IMR-90 (cell line): ENCODE data around the gene BICD2. TPM values are rescaled to one million over a fixed set of nuclear protein-coding genes. Genes with fewer than 3 reads are reported as not detected.

Experiments
- ATAC-seq: fragments of 200-7000 bp; cut with Tn5 transposase; 2 replicates; pipeline ENCODE4 v1.9.1; 2020; ENCODE audit warnings: low read depth, mild to moderate bottlenecking, moderate library complexity
- BruUV-seq: library from RNA; stranded (reverse); fragments of 400-500 nt; replicated peaks from 2 replicates; lab custom pipeline; 2021; lab: Mats Ljungman, UMichigan
- CTCF ChIA-PET: fragments of 300-600 bp; formaldehyde crosslinking; extraction: SDS; loops from one replicate; lab custom pipeline; 2021; ENCODE audit warnings: antibody characterized with exemption; lab: Yijun Ruan, JAX
- POLR2A ChIA-PET: fragments of 300-600 bp; sonication (Branson Sonifier 250); formaldehyde crosslinking; loops from one replicate; lab custom pipeline; 2022; ENCODE audit warnings: antibody characterized with exemption; ENCODE audit not compliant: unreplicated experiment; lab: Charles Lee
- DNase-seq: peaks from one replicate; pipeline ENCODE4 v3.0.0; 2013
- H2AFZ ChIP-seq: replicated peaks from 2 replicates; pipeline ENCODE3; 2013; ENCODE audit warnings: low read length, mild to moderate bottlenecking; ENCODE audit not compliant: poor library complexity
- H2AK5ac ChIP-seq: 2 replicates; pipeline ENCODE4 v1.6.1; 2013; ENCODE audit warnings: low read depth, low read length, inconsistent platforms
- H2AK9ac ChIP-seq: replicated peaks from 2 replicates; pipeline ENCODE3; 2013; ENCODE audit warnings: mild to moderate bottlenecking, low read depth, low read length, moderate library complexity; ENCODE audit not compliant: poor library complexity
- H2BK120ac ChIP-seq: 2 replicates; pipeline ENCODE4 v1.6.1; 2013; ENCODE audit warnings: low read depth, low read length, inconsistent platforms
- H2BK15ac ChIP-seq: 3 replicates; pipeline ENCODE4 v1.6.1; 2013; ENCODE audit warnings: low read depth, low read length, inconsistent platforms
- H2BK20ac ChIP-seq: 2 replicates; pipeline ENCODE4 v1.6.1; 2013; ENCODE audit warnings: low read depth, mild to moderate bottlenecking, inconsistent platforms, low read length, moderate library complexity
- H2BK5ac ChIP-seq: 2 replicates; pipeline ENCODE4 v1.6.1; 2013; ENCODE audit warnings: mild to moderate bottlenecking, low read depth, low read length, inconsistent platforms; ENCODE audit not compliant: poor library complexity, severe bottlenecking
- H3K14ac ChIP-seq: replicated peaks from 2 replicates; pipeline ENCODE4 v1.6.1; 2013; ENCODE audit warnings: low read depth, low read length, inconsistent platforms
- H3K18ac ChIP-seq: 2 replicates; pipeline ENCODE4 v1.6.1; 2013; ENCODE audit warnings: low read depth, low read length, control low read depth
- H3K23ac ChIP-seq: 2 replicates; pipeline ENCODE4 v1.6.1; 2013; ENCODE audit warnings: low read depth, low read length, inconsistent platforms
- H3K27ac ChIP-seq: 2 replicates; pipeline ENCODE4 v1.5.1; 2013; ENCODE audit warnings: mild to moderate bottlenecking, control low read depth, low read length; ENCODE audit not compliant: insufficient read depth
- H3K27me3 ChIP-seq: 2 replicates; pipeline ENCODE4 v1.6.1; 2013; ENCODE audit warnings: low read length; ENCODE audit not compliant: control insufficient read depth, insufficient read depth
- H3K36me3 ChIP-seq: 2 replicates; pipeline ENCODE4 v1.6.1; 2013; ENCODE audit warnings: low read length, mixed read lengths; ENCODE audit not compliant: control insufficient read depth, insufficient read depth
- H3K4ac ChIP-seq: 2 replicates; pipeline ENCODE4 v1.6.1; 2013; ENCODE audit warnings: low read depth, low read length, inconsistent platforms
- H3K4me1 ChIP-seq: 2 replicates; pipeline ENCODE4 v1.6.1; 2013; ENCODE audit warnings: low read length, mixed read lengths; ENCODE audit not compliant: control insufficient read depth, insufficient read depth
- H3K4me2 ChIP-seq: 2 replicates; pipeline ENCODE4 v1.6.1; 2013; ENCODE audit warnings: low read depth, mild to moderate bottlenecking, control low read depth, low read length, moderate library complexity
- H3K4me3 ChIP-seq: 2 replicates; pipeline ENCODE4 v1.5.1; 2013; ENCODE audit warnings: low read depth, mild to moderate bottlenecking, control low read depth, low read length, moderate library complexity; ENCODE audit not compliant: insufficient read depth
- H3K56ac ChIP-seq: 2 replicates; pipeline ENCODE4 v1.6.1; 2013; ENCODE audit warnings: low read length, inconsistent platforms; ENCODE audit not compliant: insufficient read depth; ENCODE audit errors: extremely low read depth
- H3K79me1 ChIP-seq, 2 experiments: 2 replicates each; pipeline ENCODE4 v1.6.1; 2013; ENCODE audit warnings: low read length in 2 of 2, inconsistent platforms in 1 of 2, low read depth in 1 of 2
- H3K9ac ChIP-seq: 2 replicates; pipeline ENCODE4 v1.6.1; 2013; ENCODE audit warnings: low read depth, low read length, control low read depth
- H3K9me1 ChIP-seq: 2 replicates; pipeline ENCODE4 v1.6.1; 2013; ENCODE audit warnings: low read length, inconsistent platforms; ENCODE audit not compliant: insufficient read depth
- H3K9me3 ChIP-seq: 2 replicates; pipeline ENCODE4 v1.6.1; 2013; ENCODE audit warnings: low read length; ENCODE audit not compliant: control insufficient read depth, insufficient read depth
- H4K20me1 ChIP-seq: 2 replicates; pipeline ENCODE4 v1.6.1; 2013; ENCODE audit warnings: low read length, inconsistent platforms; ENCODE audit not compliant: insufficient read depth
- H4K5ac ChIP-seq: 2 replicates; pipeline ENCODE4 v1.6.1; 2013; ENCODE audit warnings: mild to moderate bottlenecking, low read depth, low read length, control low read depth
- H4K8ac ChIP-seq, 2 experiments: 2 replicates each; pipeline ENCODE4 v1.6.1; 2013; ENCODE audit warnings: low read depth in 2 of 2, low read length in 2 of 2, control low read depth in 1 of 2, inconsistent platforms in 1 of 2
- H4K91ac ChIP-seq: 2 replicates; pipeline ENCODE4 v1.6.1; 2013; ENCODE audit warnings: low read depth, low read length, inconsistent platforms; ENCODE audit not compliant: insufficient read depth
- BHLHE40 ChIP-seq: fragments of 150-350 bp; IDR thresholded peaks from 2 replicates; pipeline ENCODE4 v1.6.1; 2016; ENCODE audit warnings: mild to moderate bottlenecking, low read depth, low read length
- CEBPB ChIP-seq: IDR thresholded peaks from 2 replicates; pipeline ENCODE4 v1.6.1; 2012; ENCODE audit warnings: low read depth, low read length, improper control_type of control experiment
- CHD1 ChIP-seq: IDR thresholded peaks from 2 replicates; pipeline ENCODE4 v1.6.1; 2012; ENCODE audit warnings: low read depth, low read length, improper control_type of control experiment
- FOS ChIP-seq: fragments of 150-350 bp; IDR thresholded peaks from 2 replicates; pipeline ENCODE4 v1.6.1; 2016; ENCODE audit warnings: low read depth, low read length
- MAFK ChIP-seq: IDR thresholded peaks from 2 replicates; pipeline ENCODE4 v1.6.1; 2012; ENCODE audit warnings: low read depth, low read length, improper control_type of control experiment
- MAZ ChIP-seq: IDR thresholded peaks from 2 replicates; pipeline ENCODE4 v1.6.1; 2012; ENCODE audit warnings: low read depth, mild to moderate bottlenecking, low read length, improper control_type of control experiment, moderate library complexity, borderline replicate concordance
- MXI1 ChIP-seq: IDR thresholded peaks from 2 replicates; pipeline ENCODE4 v1.6.1; 2012; ENCODE audit warnings: low read depth, mild to moderate bottlenecking, low read length, moderate library complexity, borderline replicate concordance
- NFE2L2 ChIP-seq: fragments of 150-350 bp; IDR thresholded peaks from 2 replicates; pipeline ENCODE4 v1.6.1; 2016; ENCODE audit warnings: low read depth, mild to moderate bottlenecking, low read length
- RAD21 ChIP-seq: IDR thresholded peaks from 2 replicates; pipeline ENCODE4 v1.6.1; 2012; ENCODE audit warnings: low read length, improper control_type of control experiment
- RCOR1 ChIP-seq: IDR thresholded peaks from 2 replicates; pipeline ENCODE4 v1.6.1; 2012; ENCODE audit warnings: mild to moderate bottlenecking, low read length, improper control_type of control experiment; ENCODE audit not compliant: insufficient replicate concordance
- RFX5 ChIP-seq: IDR thresholded peaks from 2 replicates; pipeline ENCODE4 v1.8.0; 2012; ENCODE audit warnings: low read depth, mild to moderate bottlenecking, low read length, moderate library complexity
- USF2 ChIP-seq: fragments of 150-350 bp; IDR thresholded peaks from 2 replicates; pipeline ENCODE4 v1.6.1; 2017; ENCODE audit warnings: mild to moderate bottlenecking, antibody characterized with exemption, low read length, low read depth
- WGBS, 2 experiments: methylation state at CpG; one replicate each; pipeline versions ENCODE4 v1.1.5 to v1.1.7; 2013; ENCODE audit warnings: missing lambda C conversion rate in 2 of 2; ENCODE audit not compliant: insufficient read length in 1 of 2; ENCODE audit errors: extremely low coverage in 2 of 2; 5-methylcytosine and 5-hydroxymethylcytosine counted together
- dilution Hi-C: fragments of 300-500 bp; cut with HindIII; formaldehyde crosslinking; loops from one replicate; pipeline ENCODE4 v1.14.3; 2018; ENCODE audit warnings: low sequenced_read_pairs; ENCODE audit not compliant: unreplicated experiment
- in situ Hi-C: fragments of 300-500 bp; cut with MboI; formaldehyde crosslinking; loops from 3 replicates; pipeline ENCODE4 v1.14.3; 2019; ENCODE audit warnings: low sequenced_read_pairs, inconsistent platforms, mixed read lengths
- intact Hi-C: fragments of 100-400 bp; cut with micrococcal nuclease; formaldehyde crosslinking; loops from 2 replicates; pipeline ENCODE4 v1.10.0; 2022
- polyA plus RNA-seq, 3 experiments: library from polyadenylated mRNA; depleted of rRNA; stranded (reverse); fragments of >200 nt; gene quantifications; 2 replicates each; pipeline ENCODE4 v1.2.3, GENCODE V29; 2012; ENCODE audit warnings: low replicate concordance in 1 of 3
- total RNA-seq: library from RNA; depleted of rRNA; stranded (reverse); fragments of >200 nt; gene quantifications from 2 replicates; pipeline ENCODE4 v1.2.3, GENCODE V29; 2012
- TF ChIP-seq, protein P1 (sequence below): fragments of 150-350 bp; IDR thresholded peaks from 2 replicates; pipeline ENCODE4 v1.6.1; 2016; ENCODE audit warnings: low read depth, mild to moderate bottlenecking, low read length, moderate library complexity, borderline replicate concordance

Gene BICD2
- total and polyA plus RNA-seq, 2 of the 4 experiments (the other 2 are of a cell fraction), result 21.5 to 35.7 TPM

DNA sequence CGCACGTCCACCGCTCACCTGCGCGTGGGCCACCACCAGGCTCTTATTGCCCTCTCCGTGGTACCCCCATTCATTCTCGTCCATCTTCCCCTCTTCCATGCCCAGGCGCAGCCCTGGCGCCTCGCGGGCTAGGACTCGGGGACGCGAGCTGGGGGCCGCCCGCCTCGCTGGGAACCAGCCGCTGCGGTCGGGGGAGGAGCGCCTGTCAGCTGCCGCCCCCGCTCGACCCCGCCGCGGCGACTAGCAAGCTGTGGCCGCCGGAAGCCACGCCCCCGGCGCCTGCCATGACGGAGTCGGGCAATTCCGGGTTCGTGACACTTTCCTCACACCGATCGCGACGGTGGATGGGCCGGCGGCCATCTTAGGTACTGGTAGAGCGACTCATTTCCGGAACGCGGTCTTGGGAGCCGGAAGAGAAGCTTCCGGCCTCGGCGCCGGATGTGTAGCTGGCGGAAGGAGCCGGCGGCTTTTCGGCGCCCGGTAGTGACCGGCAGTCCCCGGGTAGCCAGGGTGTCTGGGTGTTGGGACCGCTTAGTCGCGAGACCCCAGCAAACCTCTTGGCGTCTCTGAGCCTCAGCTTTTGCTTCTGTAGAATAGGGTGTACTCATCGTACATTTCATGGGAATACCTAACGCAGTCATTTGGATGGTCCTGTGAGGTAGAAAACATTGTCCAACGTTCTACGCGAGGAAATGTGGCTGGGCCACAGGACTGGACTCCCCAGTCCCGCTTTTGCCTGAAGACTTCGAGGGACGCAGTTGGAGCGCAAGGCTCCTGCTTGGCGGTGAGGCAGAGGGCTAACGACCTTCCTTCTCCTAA, 94.5 kb downstream of the BICD2 start, which contains the start of gene IPPK:
Gene IPPK, minus strand, starts transcription at position 242 of the 819 bp plus-strand sequence. Its CDS starts 143 bp downstream, at position 99.
- H2BK15ac ChIP-seq, result peak within 1 kb of the TSS; percentile 38; the same call in 1 of the 3 replicates
- in situ Hi-C loops (no loop called here), dilution Hi-C loops (no loop called here), intact Hi-C loops (loop anchor here (1.0 kb wide), 1 partner anchor 120 kb away; no protein-coding TSS in a partner anchor)
- H3K4me2 ChIP-seq, result peak within 1 kb of the TSS; percentile 88
- ChIA-PET CTCF (no interaction called here), POLR2A (no interaction called here)
- H2AK5ac ChIP-seq, result peak within 1 kb of the TSS; percentile 90
- H2AFZ ChIP-seq, result peak within 1 kb of the TSS; percentile 99
- peak within 1 kb of the TSS; percentile 79 for H3K4me3 ChIP-seq
- DNase-seq (peak; percentile 99), ATAC-seq (peak; percentile 91)
- WGBS, 2 experiments, result 1% methylated on average over 25 of the region's 75 CpGs; no CpG with 5 or more reads in 1 of the 2 experiments
- H3K9me3 ChIP-seq, result no peaks in the 10 kb centered on the region
- peaks cover 6% of the 10 kb centered on the region for H3K36me3 ChIP-seq
- peak within 1 kb of the TSS; percentile 99 for H2AK9ac ChIP-seq
- H3K14ac ChIP-seq, result peak within 1 kb of the TSS; percentile 100
- peak within 1 kb of the TSS; percentile 85 for H3K27ac ChIP-seq
- BruUV-seq, result TSS peak; percentile 86
- peaks cover 8% of the 10 kb centered on the region for H3K4me1 ChIP-seq
- peak within 1 kb of the TSS; percentile 99 for H3K23ac ChIP-seq
- peak within 1 kb of the TSS; percentile 14 for H2BK20ac ChIP-seq
- H2BK5ac ChIP-seq, result peak within 1 kb of the TSS; percentile 91
- H3K9ac ChIP-seq, result peak within 1 kb of the TSS; percentile 91
- H3K4ac ChIP-seq, result peak within 1 kb of the TSS; percentile 98
- peaks cover 27% of the 10 kb centered on the region for H4K20me1 ChIP-seq
- peaks cover 6% of the 10 kb centered on the region for H3K9me1 ChIP-seq
- peak within 1 kb of the TSS; percentile 40 for H3K18ac ChIP-seq
- peak within 1 kb of the TSS; percentile 94 for H4K91ac ChIP-seq
- H3K27me3 ChIP-seq, result no peaks in the 10 kb centered on the region
- peaks cover 25 to 62% of the 10 kb centered on the region in 2 experiments for H3K79me1 ChIP-seq
- peak within 1 kb of the TSS; percentile 72 for H2BK120ac ChIP-seq
- H4K5ac ChIP-seq, result peak within 1 kb of the TSS; percentile 70
- peak within 1 kb of the TSS; percentile 99 for H3K56ac ChIP-seq
- peak within 1 kb of the TSS; percentile 99 to 100 for H4K8ac ChIP-seq
- TF ChIP-seq RFX5 (no peak), BHLHE40 (peak; percentile 52; the same call in 1 of the 2 replicates), MAFK (no peak), CEBPB (no peak), MAZ (peak; percentile 73; the same call in 1 of the 2 replicates), RCOR1 (no peak), FOS (no peak), USF2 (peak; percentile 38; the same call in 1 of the 2 replicates), MXI1 (peak; percentile 56; the same call in 1 of the 2 replicates), CHD1 (no peak), NFE2L2 (no peak), RAD21 (no peak)
- TF ChIP-seq, protein P1, sequence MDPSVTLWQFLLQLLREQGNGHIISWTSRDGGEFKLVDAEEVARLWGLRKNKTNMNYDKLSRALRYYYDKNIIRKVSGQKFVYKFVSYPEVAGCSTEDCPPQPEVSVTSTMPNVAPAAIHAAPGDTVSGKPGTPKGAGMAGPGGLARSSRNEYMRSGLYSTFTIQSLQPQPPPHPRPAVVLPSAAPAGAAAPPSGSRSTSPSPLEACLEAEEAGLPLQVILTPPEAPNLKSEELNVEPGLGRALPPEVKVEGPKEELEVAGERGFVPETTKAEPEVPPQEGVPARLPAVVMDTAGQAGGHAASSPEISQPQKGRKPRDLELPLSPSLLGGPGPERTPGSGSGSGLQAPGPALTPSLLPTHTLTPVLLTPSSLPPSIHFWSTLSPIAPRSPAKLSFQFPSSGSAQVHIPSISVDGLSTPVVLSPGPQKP, result 0 out of 2 replicates have a peak, but pooled peaks have one; percentile 34
